ENCODE measurements around the gene ZCCHC17. TPM values are rescaled to one million over a fixed set of nuclear protein-coding genes. Genes with fewer than 3 reads are reported as not detected.

The ZCCHC17 gene
- total RNA-seq, 1 donor from 2014 or later: 55.0 TPM

GRCh38 chr1:31412732-31413404, 116.0 kb downstream of the ZCCHC17 start, which contains the start of gene SERINC2:
Gene SERINC2 (plus strand): TSS chr1:31413213. CDS start chr1:31413266, 53 bp downstream.
- H3K9ac ChIP-seq: peak within 1 kb of the TSS; percentile 50
- DNase-seq (ENCODE audit: low spot score): peak; percentile 68
- peaks cover 11% of the 10 kb centered on the region for H4K20me1 ChIP-seq (ENCODE audit: low read depth)
- H2AFZ ChIP-seq (replicated peaks): peak within 1 kb of the TSS; percentile 65
- H3K27me3 ChIP-seq: peaks cover 17% of the 10 kb centered on the region
- H3F3A ChIP-seq (ENCODE audit: low read depth): peaks cover 16% of the 10 kb centered on the region
- no peaks in the 10 kb centered on the region for H3K36me3 ChIP-seq
- H3K9me3 ChIP-seq (ENCODE audit: low read depth): no peaks in the 10 kb centered on the region
- TF ChIP-seq EZH2 (IDR thresholded peaks at IDR 0.05) (no peak), EZH2phosphoT487 (IDR thresholded peaks at IDR 0.05) (no peak), CTCF (IDR thresholded peaks at IDR 0.05) (no peak)
- peak within 1 kb of the TSS; percentile 78 for H3K4me2 ChIP-seq
- H3K27ac Mint-ChIP-seq: peak within 1 kb of the TSS; percentile 93
- peak within 1 kb of the TSS; percentile 91 for H3K4me3 ChIP-seq
- H3K4me1 Mint-ChIP-seq: peaks cover 48% of the 10 kb centered on the region
- H3K4me3 Mint-ChIP-seq: peak within 1 kb of the TSS; percentile 97
- H3K27me3 Mint-ChIP-seq (ENCODE audit: insufficient read depth, low read depth): peaks cover 26% of the 10 kb centered on the region
- H3K4me1 ChIP-seq: peaks cover 26% of the 10 kb centered on the region
- peak within 1 kb of the TSS; percentile 28 for H3K27ac ChIP-seq
- peaks cover 21% of the 10 kb centered on the region for H3K79me2 ChIP-seq (ENCODE audit: low read depth)
- H3K36me3 Mint-ChIP-seq: peaks cover 10% of the 10 kb centered on the region
- no peaks in the 10 kb centered on the region for H3K9me3 Mint-ChIP-seq

- peak overlapping the region; percentile 91 for H3K4me3 ChIP-seq
- peaks cover 13% of the 10 kb centered on the region for H4K20me1 ChIP-seq (ENCODE audit: low read depth)
- peak overlapping the region; percentile 50 for H3K9ac ChIP-seq
- H3K4me2 ChIP-seq: peak overlapping the region; percentile 78
- H3K27ac Mint-ChIP-seq: peak overlapping the region; percentile 93
- peaks cover 17% of the 10 kb centered on the region for H3K27me3 ChIP-seq
- peak overlapping the region; percentile 51 for H2AFZ ChIP-seq (replicated peaks)
- peaks cover 26% of the 10 kb centered on the region for H3K4me1 ChIP-seq
- peaks cover 28% of the 10 kb centered on the region for H3K27me3 Mint-ChIP-seq (ENCODE audit: insufficient read depth, low read depth)
- H3K36me3 Mint-ChIP-seq: peaks cover 10% of the 10 kb centered on the region
- H3K4me3 Mint-ChIP-seq: peak overlapping the region; percentile 97
- H3K9me3 Mint-ChIP-seq: no peaks in the 10 kb centered on the region
- no peaks in the 10 kb centered on the region for H3K36me3 ChIP-seq
- H3K4me1 Mint-ChIP-seq: peaks cover 45% of the 10 kb centered on the region
- no peaks in the 10 kb centered on the region for H3K9me3 ChIP-seq (ENCODE audit: low read depth)
- no peak for TF ChIP-seq CTCF (IDR thresholded peaks at IDR 0.05)
- TF ChIP-seq EZH2phosphoT487 (IDR thresholded peaks at IDR 0.05): no peak
- TF ChIP-seq EZH2 (IDR thresholded peaks at IDR 0.05): peak; percentile 29
- peak; percentile 70 for DNase-seq (ENCODE audit: low spot score)
- H3F3A ChIP-seq (ENCODE audit: low read depth): peaks cover 16% of the 10 kb centered on the region
- H3K79me2 ChIP-seq (ENCODE audit: low read depth): peaks cover 21% of the 10 kb centered on the region
- peak overlapping the region; percentile 28 for H3K27ac ChIP-seq
These were observed 116.7 kb downstream of the ZCCHC17 start for GRCh38 chr1:31413405-31414001.

Other genes starting within 250 kb of the ZCCHC17 start
- 130 and 143 TPM in 2 replicates for gene PUM1, start 231.3 kb upstream of the ZCCHC17 start, total RNA-seq (ENCODE audit: low replicate concordance)
- 14.5 and 24.0 TPM in 2 replicates for gene NKAIN1, start 57.1 kb upstream of the ZCCHC17 start, total RNA-seq (ENCODE audit: low replicate concordance)
- 163 and 179 TPM in 2 replicates for gene SNRNP40, start 244 bp upstream of the ZCCHC17 start, total RNA-seq (ENCODE audit: low replicate concordance)
- 0.93 and 2.2 TPM in 2 replicates for gene FABP3, start 76.0 kb downstream of the ZCCHC17 start, total RNA-seq (ENCODE audit: low replicate concordance)
- gene SERINC2, start 116.2 kb downstream of the ZCCHC17 start, total RNA-seq (ENCODE audit: low replicate concordance): 9.6 and 30.1 TPM in 2 replicates